ENCODE results near the gene PAN3.

DNA sequence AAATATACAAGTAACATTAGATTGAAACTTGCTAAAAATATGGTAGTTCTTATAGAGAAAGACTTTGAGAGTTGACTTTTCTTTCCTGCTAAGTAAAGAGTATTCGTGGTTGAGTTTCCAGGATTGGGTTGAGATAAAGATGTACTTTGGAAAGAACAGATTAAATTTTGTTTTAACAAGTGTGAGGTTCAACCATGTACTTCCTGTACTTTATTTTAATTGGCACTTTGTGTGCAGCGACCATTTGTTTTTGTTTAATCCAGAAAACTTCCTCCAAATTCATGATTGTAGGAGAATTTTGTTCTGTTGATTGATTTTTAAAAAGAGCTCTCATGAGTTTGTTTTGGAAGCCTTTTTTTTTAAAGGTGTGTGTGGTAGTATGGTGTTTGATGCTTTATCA lies 46.9 kb downstream of the PAN3 start:
- no peak for TF ChIP-seq POLR2AphosphoS5 (IDR thresholded peaks at IDR 0.05; ENCODE audit: insufficient read depth in 1 of 2, low read depth in 1 of 2)
- TF ChIP-seq, protein P1, sequence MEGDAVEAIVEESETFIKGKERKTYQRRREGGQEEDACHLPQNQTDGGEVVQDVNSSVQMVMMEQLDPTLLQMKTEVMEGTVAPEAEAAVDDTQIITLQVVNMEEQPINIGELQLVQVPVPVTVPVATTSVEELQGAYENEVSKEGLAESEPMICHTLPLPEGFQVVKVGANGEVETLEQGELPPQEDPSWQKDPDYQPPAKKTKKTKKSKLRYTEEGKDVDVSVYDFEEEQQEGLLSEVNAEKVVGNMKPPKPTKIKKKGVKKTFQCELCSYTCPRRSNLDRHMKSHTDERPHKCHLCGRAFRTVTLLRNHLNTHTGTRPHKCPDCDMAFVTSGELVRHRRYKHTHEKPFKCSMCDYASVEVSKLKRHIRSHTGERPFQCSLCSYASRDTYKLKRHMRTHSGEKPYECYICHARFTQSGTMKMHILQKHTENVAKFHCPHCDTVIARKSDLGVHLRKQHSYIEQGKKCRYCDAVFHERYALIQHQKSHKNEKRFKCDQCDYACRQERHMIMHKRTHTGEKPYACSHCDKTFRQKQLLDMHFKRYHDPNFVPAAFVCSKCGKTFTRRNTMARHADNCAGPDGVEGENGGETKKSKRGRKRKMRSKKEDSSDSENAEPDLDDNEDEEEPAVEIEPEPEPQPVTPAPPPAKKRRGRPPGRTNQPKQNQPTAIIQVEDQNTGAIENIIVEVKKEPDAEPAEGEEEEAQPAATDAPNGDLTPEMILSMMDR (IDR thresholded peaks at IDR 0.05): no peak
